Measurements from ENCODE around the gene OR4D10. TPM values are rescaled to one million over a fixed set of nuclear protein-coding genes. Genes with fewer than 3 reads are reported as not detected.

Gene OR4D10
- total and polyA plus RNA-seq, 2 of the 4 experiments (the other 2 are of a cell fraction): not detected

Other genes with a start within 250 kb of the OR4D10 start
- gene OR5AN1, start 114.4 kb upstream of the OR4D10 start, total RNA-seq (2012; rRNA removed): not detected in 2 replicates
- not detected in 2 replicates for gene OR5AN1, start 114.4 kb upstream of the OR4D10 start, polyA plus RNA-seq (2012; rRNA removed)
- not detected in 2 replicates for gene OR5A2, start 46.9 kb upstream of the OR4D10 start, total RNA-seq (2012; rRNA removed)
- gene OR5A2, start 46.9 kb upstream of the OR4D10 start, polyA plus RNA-seq (2012; rRNA removed): not detected in 2 replicates
- not detected in 2 replicates for gene OR5A1, start 36.8 kb upstream of the OR4D10 start, total RNA-seq (2012; rRNA removed)
- gene OR5A1, start 36.8 kb upstream of the OR4D10 start, polyA plus RNA-seq (2012; rRNA removed): not detected in 2 replicates
- gene OR4D6, start 16.4 kb upstream of the OR4D10 start, total RNA-seq (2012; rRNA removed): not detected in 2 replicates
- not detected in 2 replicates for gene OR4D6, start 16.4 kb upstream of the OR4D10 start, polyA plus RNA-seq (2012; rRNA removed)
- gene OR4D11, start 30.3 kb downstream of the OR4D10 start, total RNA-seq (2012; rRNA removed): not detected in 2 replicates
- gene OR4D11, start 30.3 kb downstream of the OR4D10 start, polyA plus RNA-seq (2012; rRNA removed): not detected in 2 replicates
- gene OR4D9, start 38.2 kb downstream of the OR4D10 start, total RNA-seq (2012; rRNA removed): not detected in 2 replicates
- not detected in 2 replicates for gene OR4D9, start 38.2 kb downstream of the OR4D10 start, polyA plus RNA-seq (2012; rRNA removed)
- 27.2 and 27.4 TPM in 2 replicates for gene OSBP, start 142.5 kb downstream of the OR4D10 start, total RNA-seq (2012; rRNA removed)
- gene OSBP, start 142.5 kb downstream of the OR4D10 start, polyA plus RNA-seq (2012; rRNA removed): 15.4 and 22.1 TPM in 2 replicates
- gene PATL1, start 195.7 kb downstream of the OR4D10 start, total RNA-seq (2012; rRNA removed): 3.9 and 4.4 TPM in 2 replicates
- 29.7 and 30.9 TPM in 2 replicates for gene PATL1, start 195.7 kb downstream of the OR4D10 start, polyA plus RNA-seq (2012; rRNA removed)
- not detected in 2 replicates for gene OR10V1, start 240.5 kb downstream of the OR4D10 start, total RNA-seq (2012; rRNA removed)
- gene OR10V1, start 240.5 kb downstream of the OR4D10 start, polyA plus RNA-seq (2012; rRNA removed): not detected in 2 replicates